Activated CD4-positive, CD25-positive, alpha-beta regulatory T cell treated with anti-CD3 and anti-CD28 coated beads, Interleukin-2, amount 50 U/mL, for 16 hours (primary cell): ENCODE data around the gene TMEM259.

Experiments
- DNase-seq: peaks from one replicate; pipeline ENCODE4 v3.0.0-alpha.2; 2020; ENCODE audit warnings: low read depth, low spot score

Gene TMEM259

GRCh38 chr19:1017115-1017905 lies 3.6 kb downstream of the TMEM259 start:
- no peak for DNase-seq

GRCh38 chr19:1016647-1017114 lies 4.2 kb downstream of the TMEM259 start:
- no peak for DNase-seq

GRCh38 chr19:1015782-1016646 lies 4.9 kb downstream of the TMEM259 start:
- no peak for DNase-seq

- no peak for DNase-seq
Measured at GRCh38 chr19:1015061-1015781, 5.7 kb downstream of the TMEM259 start.

GRCh38 chr19:1014161-1015060 lies 6.5 kb downstream of the TMEM259 start:
- DNase-seq, result no peak

GRCh38 chr19:1013218-1013617 lies 7.7 kb downstream of the TMEM259 start:
- DNase-seq, result no peak

GRCh38 chr19:1012334-1012733 lies 8.6 kb downstream of the TMEM259 start:
- no peak for DNase-seq

- no peak for DNase-seq
Measured at GRCh38 chr19:1011831-1012333, 9.0 kb downstream of the TMEM259 start.

GRCh38 chr19:1010586-1011510 lies 10.1 kb downstream of the TMEM259 start:
- no peak for DNase-seq

- DNase-seq, result no peak
Measured at GRCh38 chr19:1009981-1010538, 10.9 kb downstream of the TMEM259 start.

- DNase-seq, result no peak
Measured at GRCh38 chr19:1009041-1009980, 11.6 kb downstream of the TMEM259 start.

- DNase-seq, result no peak
Measured at GRCh38 chr19:1008268-1009040, 12.5 kb downstream of the TMEM259 start.

- no peak for DNase-seq
Measured at GRCh38 chr19:1007399-1008251, 13.3 kb downstream of the TMEM259 start.

- no peak for DNase-seq
Measured at GRCh38 chr19:1006711-1007398, 14.1 kb downstream of the TMEM259 start.

- no peak for DNase-seq
Measured at GRCh38 chr19:1004803-1005664, 15.9 kb downstream of the TMEM259 start.
